H1 (cell line): ENCODE results near the gene RBM45. TPM values are rescaled to one million over a fixed set of nuclear protein-coding genes. Genes with fewer than 3 reads are reported as not detected.

ENCODE experiments used
- CREB1 ChIP-seq: IDR thresholded peaks from 2 replicates; pipeline ENCODE4 v1.6.1; 2012; ENCODE audit warnings: inconsistent platforms
- CTCF ChIP-seq, 3 experiments: IDR thresholded peaks; 1 replicate in 2 of 3; 2 replicates in 1 of 3; pipeline versions ENCODE4 v1.5.1 to v1.6.1; 2011; ENCODE audit warnings: low read length in 3 of 3, mild to moderate bottlenecking in 3 of 3, inconsistent platforms in 2 of 3, low read depth in 1 of 3, moderate library complexity in 1 of 3; ENCODE audit not compliant: insufficient read depth in 1 of 3; ENCODE audit errors: control extremely low read depth in 1 of 3
- FOSL1 ChIP-seq: IDR thresholded peaks from 2 replicates; pipeline ENCODE4 v1.6.1; 2011; ENCODE audit warnings: mild to moderate bottlenecking, low read depth, low read length, moderate library complexity; ENCODE audit not compliant: insufficient read depth
- JUND ChIP-seq: IDR thresholded peaks from 2 replicates; pipeline ENCODE4 v1.6.1; 2011; ENCODE audit warnings: mild to moderate bottlenecking, improper control_type of control experiment, low read length
- NRF1 ChIP-seq: IDR thresholded peaks from 2 replicates; pipeline ENCODE4 v1.6.1; 2011; ENCODE audit warnings: mild to moderate bottlenecking, low read depth, low read length, improper control_type of control experiment
- polyA plus RNA-seq, 7 experiments: library from polyadenylated mRNA; depleted of rRNA in 3 of 7; stranded (reverse) in 5 of 7; unstranded in 2 of 7; fragments of >200 nt in 5 of 7; fragments of 200-250 nt in 2 of 7; gene quantifications; 1 replicate in 5 of 7; 2 replicates in 1 of 7; 4 replicates in 1 of 7; pipeline versions ENCODE4 v1.2.1 to v1.2.3, GENCODE V29; 2011 to 2013; ENCODE audit warnings: missing spikeins in 2 of 7, mixed read lengths in 2 of 7
- total RNA-seq: library from RNA; stranded (reverse); fragmentation: NEBNext Ultra II Directional; extraction: Animal tissue kit (Norgen Biotek cat#: 25700); gene quantifications from 2 replicates; pipeline ENCODE4 v1.2.1, GENCODE V29; 2021

Gene RBM45
- total and polyA plus RNA-seq, 2 of the 8 experiments (the other 6 are each of a cell fraction or from before 2014, with no cell fraction given): 4.7 to 10.4 TPM

GRCh38 chr2:178110681-178111080 is 1.6 kb upstream of the RBM45 start (continued):
- TF ChIP-seq FOSL1: no peak
- TF ChIP-seq NRF1: no peak
- TF ChIP-seq CREB1: no peak
- TF ChIP-seq JUND: no peak
- TF ChIP-seq CTCF (IDR thresholded peaks at IDR 0.05; ENCODE audit: control extremely low read depth in 1 of 3, insufficient read depth in 1 of 3, low read depth in 1 of 3, low read length in 3 of 3): no peak
